NCI-H1417 (cell line): ENCODE results near the gene SDK2.
A peak's percentile ranks its signal among the peaks of the same experiment; 100 is the strongest.
"Not testable (repeated sequence)": the region's sequence is repeated elsewhere in the genome, so short reads cannot be mapped to it uniquely, and the experiment has no call there.

ENCODE experiments used
- DNase-seq, 3 experiments: peaks; one replicate each; lab custom pipeline; 2025; lab: John Stamatoyannopoulos, UW

Gene SDK2

GRCh38 chr17:73348018-73348828, 296.0 kb downstream of the SDK2 start:
- DNase-seq = no peak

- DNase-seq = no peak
Observed at GRCh38 chr17:73347351-73347750, 296.9 kb downstream of the SDK2 start.

- DNase-seq = no peak
Observed at GRCh38 chr17:73346501-73347162, 297.6 kb downstream of the SDK2 start.

- DNase-seq = no peak
Observed at GRCh38 chr17:73343739-73344454, 300.3 kb downstream of the SDK2 start.

- DNase-seq = peak; percentile 19 to 86 (median 53)
Observed at GRCh38 chr17:73343168-73343634, 301.0 kb downstream of the SDK2 start.

GRCh38 chr17:73342541-73343167, 301.6 kb downstream of the SDK2 start:
- DNase-seq = peak in 1 of 3 experiments; percentile 54

- peak in 2 of 3 experiments; percentile 47 to 79 for DNase-seq
Observed at GRCh38 chr17:73342050-73342522, 302.2 kb downstream of the SDK2 start.

- peak in 1 of 3 experiments; percentile 33 for DNase-seq
Observed at GRCh38 chr17:73341350-73342049, 302.7 kb downstream of the SDK2 start.

- no peak for DNase-seq
Observed at GRCh38 chr17:73340093-73340596, 304.1 kb downstream of the SDK2 start.

- DNase-seq = no peak
Observed at GRCh38 chr17:73338566-73339197, 305.6 kb downstream of the SDK2 start.

GRCh38 chr17:73338050-73338521, 306.2 kb downstream of the SDK2 start:
- DNase-seq = peak in 1 of 3 experiments; percentile 70

- DNase-seq = no peak
Observed at GRCh38 chr17:73337330-73337710, 306.9 kb downstream of the SDK2 start.

- DNase-seq = no peak
Observed at GRCh38 chr17:73336408-73337329, 307.6 kb downstream of the SDK2 start.

GRCh38 chr17:73335591-73336407, 308.4 kb downstream of the SDK2 start:
- DNase-seq = peak in 2 of 3 experiments; percentile 21 to 28

GRCh38 chr17:73334771-73335513, 309.3 kb downstream of the SDK2 start:
- DNase-seq = no peak

- not testable (repeated sequence) for DNase-seq
Observed at GRCh38 chr17:73333445-73333844, 310.8 kb downstream of the SDK2 start.

GRCh38 chr17:73331060-73331459, 313.2 kb downstream of the SDK2 start:
- DNase-seq = no peak

GRCh38 chr17:73327676-73328075, 316.6 kb downstream of the SDK2 start:
- no peak for DNase-seq
